ENCODE data around the gene CORO2B.

Gene CORO2B

GRCh38 chr15:68578980-68579935 lies at the start of gene CORO2B:
CORO2B (plus strand) TSS chr15:68578993; CDS start chr15:68579263, 270 bp downstream.
- DNase-seq, result no peak

- no peak for DNase-seq
These were observed 47.2 kb upstream of the CORO2B start for GRCh38 chr15:68531387-68532179.

GRCh38 chr15:68536331-68537095 lies 42.3 kb upstream of the CORO2B start:
- DNase-seq, result no peak

DNA sequence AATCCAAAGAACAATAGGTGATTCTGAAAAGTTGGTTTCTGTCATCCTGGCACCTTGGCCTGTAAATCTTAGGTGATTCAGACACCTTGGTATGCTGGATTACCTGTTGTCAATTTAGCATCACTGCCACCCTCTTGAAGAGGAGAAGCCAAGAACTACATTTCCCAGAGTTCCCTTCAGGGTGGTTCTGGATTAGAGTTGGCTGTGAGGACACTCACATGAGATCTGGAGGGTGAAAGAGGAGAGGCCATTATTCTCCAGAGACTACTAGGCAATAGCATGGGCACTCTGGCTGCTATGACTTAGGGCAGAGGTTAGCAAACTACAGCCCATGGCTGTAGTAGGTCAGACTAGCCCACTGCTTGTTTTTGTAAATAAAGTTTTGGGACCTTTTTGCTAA lies 41.7 kb upstream of the CORO2B start:
- DNase-seq, result no peak

- no peak for DNase-seq
These were observed 41.3 kb upstream of the CORO2B start for GRCh38 chr15:68537506-68537905.

DNA sequence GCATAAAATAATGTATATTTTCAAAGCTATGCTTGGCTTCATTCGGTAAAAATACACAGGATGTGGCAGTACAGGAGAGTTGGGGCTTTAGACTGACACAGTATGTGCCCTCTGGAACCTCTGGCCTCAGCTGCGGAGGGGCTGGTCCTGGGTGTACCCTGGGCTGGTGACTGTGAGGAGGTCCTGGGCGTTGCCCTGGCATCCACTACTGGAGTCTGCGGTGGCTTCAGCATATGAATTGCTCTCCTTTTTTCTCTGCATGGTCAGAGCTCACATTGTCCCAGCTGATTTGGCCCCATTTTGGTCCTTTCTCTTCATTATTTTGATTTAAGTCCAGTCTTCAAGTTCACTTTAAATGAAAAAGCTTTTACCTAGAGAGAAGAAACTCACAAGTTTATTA lies 40.5 kb upstream of the CORO2B start:
- DNase-seq, result no peak

DNA sequence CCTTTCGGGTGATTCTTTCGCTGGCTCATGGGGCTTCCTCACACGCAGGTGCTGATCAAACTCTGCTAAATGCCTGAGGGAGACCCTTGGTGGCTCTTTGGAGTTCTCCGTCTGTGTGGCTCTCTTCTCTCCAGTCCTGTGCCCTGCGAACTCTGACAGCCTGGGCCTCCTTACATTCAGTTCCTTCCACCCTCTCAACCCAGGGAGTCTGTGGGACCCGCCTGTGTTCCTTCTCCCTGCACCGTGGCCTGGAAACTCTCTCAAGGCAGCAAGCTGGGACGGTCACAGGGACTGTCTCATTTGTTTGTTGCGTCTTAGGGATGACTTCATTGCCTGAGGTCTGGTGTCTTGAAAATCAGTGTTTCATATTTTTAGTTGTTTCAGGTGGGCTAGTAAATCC lies 37.0 kb upstream of the CORO2B start:
- DNase-seq, result no peak

DNA sequence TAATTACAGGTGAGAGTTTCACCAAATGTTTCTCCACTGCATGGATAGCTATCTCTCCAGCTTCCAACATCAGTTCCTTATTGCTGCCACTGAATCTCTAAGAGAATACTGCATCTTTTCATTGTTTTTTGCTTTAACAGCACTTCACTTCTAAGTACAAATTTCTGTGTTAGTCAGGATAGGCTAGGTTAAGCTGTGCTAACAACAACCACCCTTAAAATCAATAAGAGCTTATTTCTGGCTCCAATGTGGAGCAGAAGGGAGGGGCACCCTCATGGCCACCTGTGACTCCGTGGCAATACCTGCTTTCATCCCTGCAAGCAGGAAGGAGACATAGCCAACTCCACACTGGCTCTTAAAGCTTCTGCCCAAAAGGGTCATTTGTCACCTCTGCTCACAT lies 36.4 kb upstream of the CORO2B start:
- no peak for DNase-seq

DNA sequence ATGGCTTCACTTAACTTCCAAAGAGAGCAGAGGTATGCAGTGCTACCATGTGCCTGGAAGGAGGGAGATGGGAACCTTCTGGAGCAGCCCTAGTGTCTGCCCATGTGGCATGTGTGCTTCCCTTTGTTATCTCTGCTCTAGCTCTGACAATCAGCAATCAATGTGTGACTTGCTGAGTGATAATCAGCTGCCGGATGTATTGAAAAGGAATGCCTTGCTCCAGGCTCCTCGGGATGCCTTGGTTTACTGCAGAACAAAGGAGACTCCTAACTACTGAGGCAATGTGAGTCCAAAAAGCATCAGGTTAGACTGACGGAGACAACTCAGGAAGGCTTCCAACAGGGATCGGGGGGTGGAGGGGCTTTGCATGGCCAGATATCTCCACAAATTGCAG lies 36.0 kb upstream of the CORO2B start:
- DNase-seq, result no peak

GRCh38 chr15:68543165-68544008 lies 35.4 kb upstream of the CORO2B start:
- DNase-seq, result no peak

DNA sequence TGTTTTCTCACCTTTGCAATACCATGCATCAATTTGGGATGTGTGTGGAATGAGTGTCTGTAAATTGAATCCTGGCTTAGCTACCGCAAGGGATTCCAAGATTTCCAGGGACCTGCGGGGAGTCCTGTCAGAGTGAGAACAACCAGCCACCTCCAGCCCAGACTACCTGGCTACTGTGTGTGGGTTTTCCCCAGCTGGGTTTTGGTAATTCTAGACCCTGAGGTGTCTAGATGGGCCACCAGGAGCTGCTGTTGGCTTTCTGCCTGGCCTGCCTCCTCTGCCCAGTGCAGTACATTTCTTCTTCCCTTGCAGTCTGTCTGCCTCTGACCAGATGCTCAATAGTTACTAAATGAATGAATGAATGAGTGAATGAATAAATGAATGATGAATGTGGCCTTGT lies 32.5 kb upstream of the CORO2B start:
- DNase-seq, result no peak

DNA sequence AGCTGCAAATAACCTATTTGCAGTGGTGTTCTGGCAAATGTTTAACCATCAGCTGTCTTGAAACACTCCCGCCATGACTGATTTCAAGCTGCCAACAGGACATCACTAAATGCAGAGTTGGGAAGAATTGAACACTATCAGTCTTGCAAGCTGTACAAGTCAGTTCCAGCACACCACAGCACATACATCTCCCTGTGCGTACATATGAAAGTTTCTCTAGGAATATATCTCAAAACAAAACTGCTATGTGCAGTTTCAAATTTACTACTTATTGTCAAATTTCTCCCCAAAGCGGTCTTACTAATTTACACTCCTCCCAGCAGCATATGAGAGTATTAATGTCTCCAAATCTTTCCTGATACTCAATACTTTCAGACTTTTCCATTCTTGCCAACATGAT lies 30.4 kb upstream of the CORO2B start:
- DNase-seq, result no peak

GRCh38 chr15:68550004-68550403 lies 28.8 kb upstream of the CORO2B start:
- DNase-seq, result no peak

DNA sequence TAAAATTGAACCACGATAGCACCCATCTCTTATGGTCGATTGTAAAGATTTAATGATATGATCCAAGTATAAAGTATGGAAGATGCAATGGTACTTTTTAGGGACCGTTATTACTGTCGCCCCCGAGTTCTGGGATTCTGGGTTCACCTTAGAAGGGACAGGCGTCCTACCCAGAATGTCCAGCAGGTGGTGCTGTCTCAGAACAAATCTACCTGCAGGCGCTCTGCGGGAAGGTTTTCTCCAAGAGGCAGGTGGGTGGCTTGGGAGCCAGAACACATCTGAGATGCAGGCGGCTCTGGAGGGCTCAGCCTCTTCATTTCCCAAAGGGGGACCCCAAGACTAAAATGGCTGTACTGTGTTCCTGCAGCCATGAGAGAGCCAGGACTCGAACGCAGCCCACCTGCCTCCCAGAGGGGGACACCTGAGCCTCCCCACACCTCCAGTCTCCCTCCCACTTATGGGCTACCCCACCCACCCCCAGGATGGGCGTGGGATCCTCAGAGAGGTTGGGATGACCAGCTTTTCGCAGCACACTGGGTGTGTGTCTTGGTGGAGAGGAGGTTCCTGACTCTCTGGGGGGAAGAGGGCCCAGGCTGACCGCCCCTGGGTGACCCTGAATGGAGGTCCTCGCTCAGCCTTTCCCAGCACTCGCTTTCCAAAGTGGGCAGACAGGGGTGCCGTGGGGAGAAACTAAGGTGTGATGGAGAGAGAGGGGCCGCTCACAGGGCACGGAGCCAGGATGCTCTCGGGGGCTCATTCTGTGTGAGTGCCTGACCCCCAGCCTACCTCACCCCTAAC lies 28.1 kb upstream of the CORO2B start:
- DNase-seq, result peak; percentile 17

GRCh38 chr15:68551296-68551635 lies 27.5 kb upstream of the CORO2B start:
- DNase-seq, result no peak

- no peak for DNase-seq
These were observed 26.4 kb upstream of the CORO2B start for GRCh38 chr15:68552344-68552743.

DNA sequence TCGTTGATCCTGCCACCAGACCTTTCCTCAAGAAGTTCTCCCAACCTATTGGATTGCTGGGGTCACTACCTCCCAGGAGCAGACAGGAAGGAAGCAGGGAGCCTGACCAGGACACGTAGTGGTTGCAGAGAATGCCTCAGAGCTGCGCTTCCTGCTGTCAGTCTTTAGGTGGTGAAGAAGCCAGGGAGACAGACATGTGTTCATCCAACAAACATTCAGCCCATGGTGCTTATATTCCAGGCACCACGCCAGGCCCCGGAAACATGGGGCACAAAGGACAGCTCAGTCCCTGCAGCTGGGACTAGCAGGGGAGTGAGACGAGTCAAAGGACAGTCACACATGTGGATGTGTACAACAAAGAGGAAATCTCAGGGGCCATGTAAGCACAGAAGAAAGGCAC lies 26.0 kb upstream of the CORO2B start:
- no peak for DNase-seq

- DNase-seq, result no peak
These were observed 25.3 kb upstream of the CORO2B start for GRCh38 chr15:68553314-68553993.

DNA sequence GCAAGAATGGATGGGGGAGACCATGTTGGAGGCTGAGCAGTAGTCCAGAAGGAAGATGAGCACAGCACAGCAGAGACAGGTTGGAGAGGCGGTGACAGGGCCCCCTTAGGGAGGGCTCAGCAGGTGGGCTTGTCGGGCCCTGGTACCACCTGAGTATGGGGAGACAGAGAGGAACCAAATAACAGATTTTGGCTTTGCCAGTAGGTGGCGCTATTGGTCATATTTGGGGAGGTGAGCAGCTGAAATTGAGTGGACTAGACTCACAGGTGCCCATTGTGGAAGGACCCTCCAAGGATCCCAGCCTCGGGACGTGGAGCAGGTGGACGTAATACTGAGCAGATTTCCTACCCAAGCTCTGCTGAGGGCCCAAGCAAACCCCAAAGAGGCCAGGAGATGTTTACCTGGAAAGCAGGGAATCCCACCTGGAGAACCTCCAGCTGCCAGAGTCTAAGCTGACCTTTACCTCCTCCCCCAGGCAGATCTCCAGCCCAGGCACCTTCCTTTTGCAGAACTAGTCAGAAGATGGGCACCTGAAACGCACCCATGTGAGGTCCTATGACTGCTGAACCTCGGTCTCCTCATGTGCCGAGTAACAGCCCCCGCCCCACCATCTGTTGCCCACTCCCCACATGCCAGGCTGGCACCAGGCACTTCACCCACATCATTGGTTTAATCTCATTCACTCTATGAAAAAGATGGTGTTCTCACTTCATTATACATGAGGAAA lies 24.6 kb upstream of the CORO2B start:
- DNase-seq, result no peak

Data from NCI-H1048 (cell line).